ENCODE results near the gene PPP2R5C.
"Not testable (repeated sequence)": the region's sequence is repeated elsewhere in the genome, so short reads cannot be mapped to it uniquely, and the experiment has no call there.

Gene PPP2R5C

GRCh38 chr14:101783260-101784016 is 21.9 kb downstream of the PPP2R5C start:
- no peak for DNase-seq

- no peak for DNase-seq
Observed at GRCh38 chr14:101784631-101785030, 23.1 kb downstream of the PPP2R5C start.

- no peak for DNase-seq
Observed at GRCh38 chr14:101788016-101788635, 26.6 kb downstream of the PPP2R5C start.

GRCh38 chr14:101789222-101789621 is 27.7 kb downstream of the PPP2R5C start:
- no peak for DNase-seq

- no peak for DNase-seq
Observed at GRCh38 chr14:101790232-101790631, 28.7 kb downstream of the PPP2R5C start.

GRCh38 chr14:101791919-101792572 is 30.5 kb downstream of the PPP2R5C start:
- DNase-seq, result peak; percentile 53

- no peak for DNase-seq
Observed at GRCh38 chr14:101796016-101796415, 34.5 kb downstream of the PPP2R5C start.

- no peak for DNase-seq
Observed at GRCh38 chr14:101796479-101796878, 35.0 kb downstream of the PPP2R5C start.

GRCh38 chr14:101797856-101798255 is 36.3 kb downstream of the PPP2R5C start:
- no peak for DNase-seq

GRCh38 chr14:101804373-101804772 is 42.9 kb downstream of the PPP2R5C start:
- not testable (repeated sequence) for DNase-seq

- not testable (repeated sequence) for DNase-seq
Observed at GRCh38 chr14:101806252-101806651, 44.7 kb downstream of the PPP2R5C start.

- no peak for DNase-seq
Observed at GRCh38 chr14:101808020-101808641, 46.6 kb downstream of the PPP2R5C start.

- DNase-seq, result no peak
Observed at GRCh38 chr14:101808894-101809670, 47.6 kb downstream of the PPP2R5C start.

GRCh38 chr14:101809671-101810514 is 48.4 kb downstream of the PPP2R5C start:
- peak; percentile 96 for DNase-seq

GRCh38 chr14:101810897-101811621 is 49.5 kb downstream of the PPP2R5C start:
- peak; percentile 82 for DNase-seq

GRCh38 chr14:101812071-101812470 is 50.6 kb downstream of the PPP2R5C start:
- no peak for DNase-seq

- no peak for DNase-seq
Observed at GRCh38 chr14:101813171-101813759, 51.8 kb downstream of the PPP2R5C start.

GRCh38 chr14:101813833-101814232 is 52.3 kb downstream of the PPP2R5C start:
- DNase-seq, result no peak

- no peak for DNase-seq
Observed at GRCh38 chr14:101814934-101815333, 53.4 kb downstream of the PPP2R5C start.

- peak; percentile 49 for DNase-seq
Observed at GRCh38 chr14:101815994-101816393, 54.5 kb downstream of the PPP2R5C start.

Measured in CD4-positive, alpha-beta T cell treated with Interleukin-4 for 4 hours (primary cell).